H1 (cell line): ENCODE measurements around the gene RABIF. TPM values are rescaled to one million over a fixed set of nuclear protein-coding genes. Genes with fewer than 3 reads are reported as not detected.
"Not testable (repeated sequence)": the region's sequence is repeated elsewhere in the genome, so short reads cannot be mapped to it uniquely, and the experiment has no call there.

Source experiments
- CTCF ChIA-PET: fragments of 300-600 bp; sonication (Branson Sonifier 250); formaldehyde crosslinking; loops from one replicate; lab custom pipeline; 2021; ENCODE audit not compliant: partially characterized antibody; lab: Charles Lee
- POLR2A ChIA-PET: fragments of 300-600 bp; sonication (Branson Sonifier 250); formaldehyde crosslinking; loops from one replicate; lab custom pipeline; 2021; ENCODE audit warnings: inconsistent platforms; ENCODE audit not compliant: partially characterized antibody; lab: Charles Lee
- DNase-seq, 2 experiments: peaks; one replicate each; pipeline versions ENCODE4 v3.0.0 to v3.0.0-alpha.2; 2010 to 2022; ENCODE audit warnings: low spot score in 2 of 2, low read depth in 1 of 2, mixed read lengths in 1 of 2
- FAIRE-seq: peaks from 2 replicates; lab custom pipeline; 2011; peaks lifted over from hg19 to GRCh38; lab: Jason Lieb, UNC
- H2AFZ ChIP-seq: 2 replicates; pipeline ENCODE4 v1.8.1; 2012; ENCODE audit warnings: low read length, inconsistent platforms
- H2AK5ac ChIP-seq: 2 replicates; pipeline ENCODE4 v1.6.1; 2013; ENCODE audit warnings: low read depth, low read length
- H2BK120ac ChIP-seq: replicated peaks from 2 replicates; pipeline ENCODE3; 2013; ENCODE audit warnings: low read depth, low read length, inconsistent platforms
- H2BK12ac ChIP-seq: 2 replicates; pipeline ENCODE4 v1.6.1; 2013; ENCODE audit warnings: low read depth, low read length
- H2BK15ac ChIP-seq: 2 replicates; pipeline ENCODE4 v1.6.1; 2013; ENCODE audit warnings: low read length
- H2BK20ac ChIP-seq: 2 replicates; pipeline ENCODE4 v1.6.1; 2013; ENCODE audit warnings: low read length
- H2BK5ac ChIP-seq: 2 replicates; pipeline ENCODE4 v1.6.1; 2013; ENCODE audit warnings: low read depth, low read length
- H3K14ac ChIP-seq: 2 replicates; pipeline ENCODE4 v1.6.1; 2013; ENCODE audit warnings: inconsistent platforms; ENCODE audit not compliant: insufficient read length
- H3K18ac ChIP-seq: 2 replicates; pipeline ENCODE4 v1.6.1; 2013; ENCODE audit warnings: low read length; ENCODE audit errors: extremely low read depth
- H3K23ac ChIP-seq: 2 replicates; pipeline ENCODE4 v1.6.1; 2013; ENCODE audit warnings: inconsistent platforms; ENCODE audit not compliant: insufficient read length
- H3K23me2 ChIP-seq: 2 replicates; pipeline ENCODE4 v1.6.1; 2013; ENCODE audit warnings: low read depth, low read length
- H3K27ac ChIP-seq: 2 replicates; pipeline ENCODE4 v1.6.1; 2011; ENCODE audit warnings: low read depth, low read length, inconsistent platforms
- H3K27me3 ChIP-seq, 4 experiments: replicated peaks in 1 of 4; 1 replicate in 1 of 4; 2 replicates in 3 of 4; pipeline versions ENCODE4 v1.6.1 to v1.8.1; 2011 to 2013; ENCODE audit warnings: low read length in 3 of 4, mild to moderate bottlenecking in 3 of 4, inconsistent platforms in 2 of 4, mixed read lengths in 2 of 4, moderate library complexity in 1 of 4; ENCODE audit not compliant: control insufficient read depth in 3 of 4, insufficient read depth in 3 of 4; ENCODE audit errors: extremely low read depth in 1 of 4
- H3K36me3 ChIP-seq, 4 experiments: 2 replicates each; pipeline versions ENCODE4 v1.6.1 to v1.8.1; 2011 to 2013; ENCODE audit warnings: mild to moderate bottlenecking in 4 of 4, low read length in 3 of 4, moderate library complexity in 2 of 4, control low read depth in 1 of 4, inconsistent platforms in 1 of 4; ENCODE audit not compliant: insufficient read depth in 4 of 4, control insufficient read depth in 2 of 4
- H3K4ac ChIP-seq: replicated peaks from 2 replicates; pipeline ENCODE3; 2013; ENCODE audit warnings: low read length, low read depth, mixed read lengths, inconsistent platforms; ENCODE audit not compliant: insufficient read length
- H3K4me1 ChIP-seq, 4 experiments: replicated peaks in 1 of 4; 1 replicate in 1 of 4; 2 replicates in 3 of 4; pipeline versions ENCODE4 v1.6.1 to v1.8.1; 2011 to 2013; ENCODE audit warnings: low read length in 3 of 4, inconsistent platforms in 2 of 4, mixed read lengths in 1 of 4; ENCODE audit not compliant: insufficient read depth in 4 of 4, control insufficient read depth in 3 of 4
- H3K4me2 ChIP-seq, 2 experiments: 2 replicates each; pipeline versions ENCODE4 v1.6.1 to v1.8.1; 2011 to 2013; ENCODE audit warnings: low read depth in 2 of 2, low read length in 2 of 2, control low read depth in 1 of 2, inconsistent platforms in 1 of 2, mild to moderate bottlenecking in 1 of 2; ENCODE audit not compliant: insufficient read depth in 1 of 2
- H3K4me3 ChIP-seq, 4 experiments: fragments of 200-600, 300-600 bp in 1 of 4; sonication (generic), shearing (Covaris generic), sonication (Bioruptor Twin) in 1 of 4; 2 replicates each; pipeline versions ENCODE4 v1.5.1 to v1.8.1; 2011 to 2016; ENCODE audit warnings: low read length in 4 of 4, low read depth in 3 of 4, control low read depth in 2 of 4, inconsistent platforms in 2 of 4, mild to moderate bottlenecking in 2 of 4, mixed read lengths in 1 of 4, moderate library complexity in 1 of 4; ENCODE audit not compliant: insufficient read depth in 2 of 4; ENCODE audit errors: extremely low read depth in 1 of 4
- H3K56ac ChIP-seq: replicated peaks from 2 replicates; pipeline ENCODE3; 2013; ENCODE audit warnings: low read depth, mild to moderate bottlenecking, mixed read lengths, low read length, inconsistent platforms; ENCODE audit not compliant: insufficient read length
- H3K79me1 ChIP-seq: 2 replicates; pipeline ENCODE4 v1.6.1; 2013; ENCODE audit warnings: low read depth, low read length, control low read depth
- H3K79me2 ChIP-seq, 2 experiments: 2 replicates each; pipeline versions ENCODE4 v1.6.1 to v1.8.1; 2012 to 2013; ENCODE audit warnings: low read length in 2 of 2, mild to moderate bottlenecking in 2 of 2, inconsistent platforms in 1 of 2; ENCODE audit not compliant: insufficient read depth in 2 of 2, control insufficient read depth in 1 of 2
- H3K9ac ChIP-seq, 4 experiments: replicated peaks in 1 of 4; 1 replicate in 1 of 4; 2 replicates in 3 of 4; pipeline versions ENCODE4 v1.6.1 to v1.8.1; 2011 to 2013; ENCODE audit warnings: low read depth in 3 of 4, low read length in 3 of 4, control low read depth in 2 of 4, mild to moderate bottlenecking in 2 of 4, moderate library complexity in 2 of 4, inconsistent platforms in 1 of 4; ENCODE audit errors: extremely low read depth in 1 of 4
- H3K9me3 ChIP-seq, 2 experiments: 2 replicates each; pipeline versions ENCODE4 v1.6.1 to v1.8.1; 2012 to 2013; ENCODE audit warnings: mild to moderate bottlenecking in 2 of 2, moderate library complexity in 2 of 2, control low read depth in 1 of 2, inconsistent platforms in 1 of 2, low read depth in 1 of 2, low read length in 1 of 2, mixed read lengths in 1 of 2; ENCODE audit not compliant: insufficient read depth in 2 of 2
- H4K20me1 ChIP-seq, 2 experiments: replicated peaks in 1 of 2; 2 replicates each; pipeline versions ENCODE3 to v1.8.1; 2011 to 2013; ENCODE audit warnings: inconsistent platforms in 2 of 2, low read length in 2 of 2, mild to moderate bottlenecking in 1 of 2; ENCODE audit not compliant: insufficient read depth in 2 of 2, control insufficient read depth in 1 of 2
- H4K5ac ChIP-seq: 2 replicates; pipeline ENCODE4 v1.6.1; 2013; ENCODE audit warnings: low read length, low read depth, mixed read lengths, inconsistent platforms; ENCODE audit not compliant: insufficient read length
- H4K8ac ChIP-seq: 2 replicates; pipeline ENCODE4 v1.8.0; 2013; ENCODE audit warnings: mild to moderate bottlenecking, moderate library complexity, low read length, inconsistent platforms; ENCODE audit not compliant: insufficient read depth; ENCODE audit errors: extremely low read depth
- H4K91ac ChIP-seq: replicated peaks from 2 replicates; pipeline ENCODE3; 2013; ENCODE audit warnings: low read length, mixed read lengths, inconsistent platforms; ENCODE audit not compliant: insufficient read length
- WGBS, 2 experiments: shearing (Covaris generic) in 1 of 2; methylation state at CpG; one replicate each; pipeline versions ENCODE4 v1.1.6 to v1.1.7; 2013 to 2015; ENCODE audit warnings: low lambda C conversion rate in 2 of 2, mixed read lengths in 2 of 2, inconsistent platforms in 1 of 2, low coverage in 1 of 2, missing lambda C conversion rate in 1 of 2; ENCODE audit not compliant: insufficient replicate concordance in 2 of 2, insufficient coverage in 1 of 2, insufficient read length in 1 of 2; ENCODE audit errors: extremely low coverage in 1 of 2, missing lambda C conversion rate in 1 of 2; 5-methylcytosine and 5-hydroxymethylcytosine counted together
- polyA plus RNA-seq, 7 experiments: library from polyadenylated mRNA; depleted of rRNA in 3 of 7; stranded (reverse) in 5 of 7; unstranded in 2 of 7; fragments of >200 nt in 5 of 7; fragments of 200-250 nt in 2 of 7; gene quantifications; 1 replicate in 5 of 7; 2 replicates in 1 of 7; 4 replicates in 1 of 7; pipeline versions ENCODE4 v1.2.1 to v1.2.3, GENCODE V29; 2011 to 2013; ENCODE audit warnings: missing spikeins in 2 of 7, mixed read lengths in 2 of 7
- total RNA-seq: library from RNA; stranded (reverse); fragmentation: NEBNext Ultra II Directional; extraction: Animal tissue kit (Norgen Biotek cat#: 25700); gene quantifications from 2 replicates; pipeline ENCODE4 v1.2.1, GENCODE V29; 2021

Gene RABIF
- total and polyA plus RNA-seq, 2 of the 8 experiments (the other 6 are each of a cell fraction or from before 2014, with no cell fraction given), result 5.6 to 6.9 TPM

- H2BK5ac ChIP-seq, DNase-seq, H2BK20ac ChIP-seq, POLR2A ChIA-PET, H3K14ac ChIP-seq, H3K4me2 ChIP-seq, H4K8ac ChIP-seq, H3K9ac ChIP-seq, H3K56ac ChIP-seq, H3K4me1 ChIP-seq, H3K4ac ChIP-seq, FAIRE-seq, H4K5ac ChIP-seq, H2AFZ ChIP-seq, H3K23me2 ChIP-seq, H3K27ac ChIP-seq, CTCF ChIA-PET, H3K79me2 ChIP-seq, H3K18ac ChIP-seq, H3K27me3 ChIP-seq, H3K79me1 ChIP-seq, H2BK12ac ChIP-seq, H3K9me3 ChIP-seq, H4K91ac ChIP-seq, H2BK15ac ChIP-seq, H3K4me3 ChIP-seq, H3K23ac ChIP-seq, H2BK120ac ChIP-seq, H4K20me1 ChIP-seq, H2AK5ac ChIP-seq: not testable (repeated sequence)
- no CpG with 5 or more reads among the region's 6 CpGs for WGBS, 2 experiments
- peaks cover 0 to 14% (median 7%) of the 10 kb centered on the region in 4 experiments; a peak in 6 of 8 replicates for H3K36me3 ChIP-seq
These were observed 47.5 kb upstream of the RABIF start for GRCh38 chr1:202936409-202936808.
